Measurements from ENCODE around the gene DDI2.

DNA sequence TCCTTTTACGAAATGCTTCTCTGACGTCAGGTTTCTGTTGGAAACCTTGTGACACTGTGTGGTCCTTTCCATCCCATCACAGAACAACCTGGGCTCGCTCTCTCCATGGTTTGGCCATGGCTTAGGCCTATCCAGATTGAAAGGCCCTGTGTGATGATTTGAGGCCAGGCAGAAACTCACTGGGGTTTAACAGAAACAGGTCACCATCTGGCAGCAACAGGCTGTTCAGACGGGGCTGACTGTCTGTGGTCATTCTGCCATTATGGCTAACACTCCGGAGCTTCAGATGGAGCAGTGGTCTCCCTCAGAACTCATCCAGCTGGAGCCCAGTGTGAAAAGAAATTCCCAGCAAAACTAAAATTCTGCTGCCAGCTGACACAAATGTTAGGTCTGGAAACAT is 76.1 kb downstream of the DDI2 start:
- no peak for TF ChIP-seq POLR2A (IDR thresholded peaks at IDR 0.05; ENCODE audit: low read depth, low read length)
- no peak for TF ChIP-seq SMAD1 (IDR thresholded peaks at IDR 0.05; ENCODE audit: low read depth, partially characterized antibody)
- no peak for TF ChIP-seq SPI1 (IDR thresholded peaks at IDR 0.05; ENCODE audit: borderline replicate concordance, insufficient read depth, low read depth, low read length)

Measured in GM12878 (cell line).